MM.1S (cell line): ENCODE measurements around the gene SPRED3.

Experiments used
- EZH2 ChIP-seq: fragments of 300-600 bp; sonication (generic); optimal IDR thresholded peaks from 2 replicates; pipeline ENCODE3; 2017; ENCODE audit warnings: low read depth, mild to moderate bottlenecking, antibody characterized with exemption, low read length, mixed read lengths
- EZH2phosphoT487 ChIP-seq: fragments of 300-600 bp; sonication (generic); IDR thresholded peaks from 2 replicates; pipeline ENCODE4 v1.6.1; 2018; ENCODE audit warnings: antibody characterized with exemption, low read length

- TF ChIP-seq EZH2 (no peak), EZH2phosphoT487 (no peak)
Measured at GRCh38 chr19:38375098-38375493, 13.4 kb upstream of the SPRED3 start.
